DMS 273 treated with DMSO at 0.1 percent for 48 hours (cell line): ENCODE results near the gene PTPRN2.
"Not testable (repeated sequence)": the region's sequence is repeated elsewhere in the genome, so short reads cannot be mapped to it uniquely, and the experiment has no call there.

ENCODE experiments used
- DNase-seq: peaks from one replicate; lab custom pipeline; 2025; lab: John Stamatoyannopoulos, UW

Gene PTPRN2

GRCh38 chr7:157791666-157792065, 796.0 kb downstream of the PTPRN2 start:
- no peak for DNase-seq

- no peak for DNase-seq
Measured at GRCh38 chr7:157791261-157791660, 796.4 kb downstream of the PTPRN2 start.

GRCh38 chr7:157789942-157790341, 797.7 kb downstream of the PTPRN2 start:
- DNase-seq: no peak

GRCh38 chr7:157789094-157789493, 798.5 kb downstream of the PTPRN2 start:
- DNase-seq: no peak

GRCh38 chr7:157788573-157788972, 799.0 kb downstream of the PTPRN2 start:
- DNase-seq: no peak

- DNase-seq: no peak
Measured at GRCh38 chr7:157787275-157787701, 800.3 kb downstream of the PTPRN2 start.

GRCh38 chr7:157786375-157787274, 801.0 kb downstream of the PTPRN2 start:
- DNase-seq: no peak

GRCh38 chr7:157785486-157786186, 802.0 kb downstream of the PTPRN2 start:
- no peak for DNase-seq

GRCh38 chr7:157784979-157785441, 802.6 kb downstream of the PTPRN2 start:
- no peak for DNase-seq

GRCh38 chr7:157784041-157784835, 803.4 kb downstream of the PTPRN2 start:
- no peak for DNase-seq

- no peak for DNase-seq
Measured at GRCh38 chr7:157782041-157782440, 805.6 kb downstream of the PTPRN2 start.

- no peak for DNase-seq
Measured at GRCh38 chr7:157780721-157781120, 806.9 kb downstream of the PTPRN2 start.

GRCh38 chr7:157780312-157780711, 807.3 kb downstream of the PTPRN2 start:
- DNase-seq: no peak

- DNase-seq: no peak
Measured at GRCh38 chr7:157779206-157779605, 808.4 kb downstream of the PTPRN2 start.

GRCh38 chr7:157777194-157777762, 810.3 kb downstream of the PTPRN2 start:
- DNase-seq: not testable (repeated sequence)

GRCh38 chr7:157775560-157776332, 811.9 kb downstream of the PTPRN2 start:
- DNase-seq: no peak

GRCh38 chr7:157775021-157775559, 812.5 kb downstream of the PTPRN2 start:
- no peak for DNase-seq

- DNase-seq: no peak
Measured at GRCh38 chr7:157774495-157774894, 813.1 kb downstream of the PTPRN2 start.

GRCh38 chr7:157773361-157773760, 814.3 kb downstream of the PTPRN2 start:
- DNase-seq: no peak

GRCh38 chr7:157772486-157773130, 815.0 kb downstream of the PTPRN2 start:
- no peak for DNase-seq
